Epithelial cell of esophagus (primary cell): ENCODE measurements around the gene LRRC8E.

Experiments
- DNase-seq: peaks from one replicate; pipeline ENCODE4 v3.0.0; 2010; ENCODE audit warnings: low read depth
- H3K4me3 ChIP-seq: 2 replicates; pipeline ENCODE4 v1.5.1; 2011; ENCODE audit warnings: mild to moderate bottlenecking, low read length, control low read depth
- TF ChIP-seq, protein P1 (sequence below): IDR thresholded peaks from 2 replicates; pipeline ENCODE4 v1.5.1; 2011; ENCODE audit warnings: low read depth, mild to moderate bottlenecking, low read length, control low read depth, inconsistent platforms; ENCODE audit not compliant: insufficient read depth; ENCODE audit errors: missing control alignments

LRRC8E gene

DNA sequence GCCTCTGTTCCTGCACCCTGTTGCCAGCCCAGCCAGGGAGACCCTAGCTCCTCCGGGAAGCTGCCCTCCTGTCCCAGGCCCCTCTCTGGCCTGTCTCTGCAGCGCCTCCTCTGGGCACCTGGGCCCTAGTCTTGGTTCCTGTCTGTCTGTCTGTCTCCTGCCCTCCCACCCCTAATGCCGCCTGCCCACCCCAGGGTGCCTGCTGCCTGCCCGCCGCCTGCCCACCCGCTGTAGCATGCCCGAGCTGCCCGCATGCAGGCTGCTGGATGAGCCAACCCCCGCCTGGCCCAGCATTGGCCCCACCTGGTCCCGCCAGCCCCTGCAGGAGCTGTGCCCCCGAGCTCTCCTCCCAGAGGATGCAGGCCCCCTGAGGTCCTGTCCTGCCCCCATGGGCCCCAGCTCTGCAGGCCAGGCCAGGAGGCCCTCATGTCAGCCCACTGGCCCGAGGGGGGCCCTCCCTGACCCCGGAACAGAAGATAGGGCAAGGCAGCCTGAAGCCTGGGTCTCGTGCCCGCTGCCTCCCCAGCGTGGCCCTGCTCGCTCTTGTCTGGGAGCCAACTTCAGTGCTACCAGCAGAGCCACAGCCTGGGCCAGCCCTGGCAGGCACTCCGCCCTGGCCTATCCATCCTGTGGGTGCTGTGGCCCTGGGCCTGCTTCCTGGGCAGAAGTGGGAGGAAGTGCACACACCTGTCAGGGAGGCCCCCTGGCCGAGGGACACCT is 20.6 kb downstream of the LRRC8E start:
- no peak overlapping the region for H3K4me3 ChIP-seq
- no peak for DNase-seq
- TF ChIP-seq, protein P1, sequence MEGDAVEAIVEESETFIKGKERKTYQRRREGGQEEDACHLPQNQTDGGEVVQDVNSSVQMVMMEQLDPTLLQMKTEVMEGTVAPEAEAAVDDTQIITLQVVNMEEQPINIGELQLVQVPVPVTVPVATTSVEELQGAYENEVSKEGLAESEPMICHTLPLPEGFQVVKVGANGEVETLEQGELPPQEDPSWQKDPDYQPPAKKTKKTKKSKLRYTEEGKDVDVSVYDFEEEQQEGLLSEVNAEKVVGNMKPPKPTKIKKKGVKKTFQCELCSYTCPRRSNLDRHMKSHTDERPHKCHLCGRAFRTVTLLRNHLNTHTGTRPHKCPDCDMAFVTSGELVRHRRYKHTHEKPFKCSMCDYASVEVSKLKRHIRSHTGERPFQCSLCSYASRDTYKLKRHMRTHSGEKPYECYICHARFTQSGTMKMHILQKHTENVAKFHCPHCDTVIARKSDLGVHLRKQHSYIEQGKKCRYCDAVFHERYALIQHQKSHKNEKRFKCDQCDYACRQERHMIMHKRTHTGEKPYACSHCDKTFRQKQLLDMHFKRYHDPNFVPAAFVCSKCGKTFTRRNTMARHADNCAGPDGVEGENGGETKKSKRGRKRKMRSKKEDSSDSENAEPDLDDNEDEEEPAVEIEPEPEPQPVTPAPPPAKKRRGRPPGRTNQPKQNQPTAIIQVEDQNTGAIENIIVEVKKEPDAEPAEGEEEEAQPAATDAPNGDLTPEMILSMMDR, result no peak

DNA sequence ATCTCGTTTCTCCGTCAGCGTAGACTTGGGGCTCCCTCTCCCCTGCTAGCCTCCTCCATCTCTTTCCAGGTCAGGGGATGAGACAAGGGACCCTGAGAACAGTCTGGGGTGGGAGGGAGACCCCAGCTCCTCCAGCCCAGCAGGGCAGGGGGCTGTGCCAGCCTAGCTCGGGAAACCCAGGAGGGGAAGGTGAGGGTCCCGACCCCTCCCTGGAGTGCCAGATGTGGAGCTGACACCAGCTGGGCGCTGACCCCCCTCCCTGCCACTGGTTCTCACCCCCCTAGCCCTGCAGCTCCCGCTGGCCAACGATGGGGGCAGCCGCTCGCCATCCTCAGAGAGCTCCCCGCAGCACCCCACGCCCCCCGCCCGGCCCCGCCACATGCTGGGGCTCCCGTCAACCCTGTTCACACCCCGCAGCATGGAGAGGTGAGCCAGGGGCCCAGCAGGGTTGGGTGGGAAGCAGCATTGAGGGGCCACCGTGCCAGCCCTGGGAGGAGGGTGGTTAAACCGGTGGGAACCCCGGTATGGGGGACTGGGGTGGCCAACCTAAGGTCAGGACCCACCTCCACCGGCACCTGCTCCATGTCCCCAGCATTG is 21.3 kb downstream of the LRRC8E start:
- DNase-seq, result no peak
- no peak overlapping the region for H3K4me3 ChIP-seq
- TF ChIP-seq, protein P1, result no peak

DNA sequence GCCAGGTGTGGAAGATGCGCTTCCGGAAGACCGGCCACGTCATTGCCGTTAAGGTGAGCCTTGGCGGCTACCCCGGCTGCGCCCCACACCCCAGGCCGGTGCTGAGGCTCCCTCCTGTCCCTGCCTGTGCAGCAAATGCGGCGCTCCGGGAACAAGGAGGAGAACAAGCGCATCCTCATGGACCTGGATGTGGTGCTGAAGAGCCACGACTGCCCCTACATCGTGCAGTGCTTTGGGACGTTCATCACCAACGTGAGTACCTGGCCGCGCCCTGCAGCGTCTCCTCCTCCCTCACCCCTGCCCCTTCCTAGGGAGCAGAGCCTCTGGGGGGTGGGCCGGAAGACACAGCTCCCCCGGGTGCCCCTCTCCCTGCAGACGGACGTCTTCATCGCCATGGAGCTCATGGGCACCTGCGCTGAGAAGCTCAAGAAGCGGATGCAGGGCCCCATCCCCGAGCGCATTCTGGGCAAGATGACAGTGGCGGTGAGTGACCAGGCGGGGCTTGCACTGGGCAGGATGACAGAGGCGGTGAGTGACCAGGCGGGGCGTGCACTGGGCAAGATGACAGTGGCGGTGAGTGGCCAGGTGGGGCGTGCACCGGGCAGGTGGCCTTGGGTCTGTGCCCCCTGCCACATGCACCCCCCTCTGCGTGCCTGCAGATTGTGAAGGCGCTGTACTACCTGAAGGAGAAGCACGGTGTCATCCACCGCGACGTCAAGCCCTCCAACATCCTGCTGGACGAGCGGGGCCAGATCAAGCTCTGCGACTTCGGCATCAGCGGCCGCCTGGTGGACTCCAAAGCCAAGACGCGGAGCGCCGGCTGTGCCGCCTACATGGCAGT is 22.2 kb downstream of the LRRC8E start:
- DNase-seq, result no peak
- no peak overlapping the region for H3K4me3 ChIP-seq
- TF ChIP-seq, protein P1, result no peak

DNA sequence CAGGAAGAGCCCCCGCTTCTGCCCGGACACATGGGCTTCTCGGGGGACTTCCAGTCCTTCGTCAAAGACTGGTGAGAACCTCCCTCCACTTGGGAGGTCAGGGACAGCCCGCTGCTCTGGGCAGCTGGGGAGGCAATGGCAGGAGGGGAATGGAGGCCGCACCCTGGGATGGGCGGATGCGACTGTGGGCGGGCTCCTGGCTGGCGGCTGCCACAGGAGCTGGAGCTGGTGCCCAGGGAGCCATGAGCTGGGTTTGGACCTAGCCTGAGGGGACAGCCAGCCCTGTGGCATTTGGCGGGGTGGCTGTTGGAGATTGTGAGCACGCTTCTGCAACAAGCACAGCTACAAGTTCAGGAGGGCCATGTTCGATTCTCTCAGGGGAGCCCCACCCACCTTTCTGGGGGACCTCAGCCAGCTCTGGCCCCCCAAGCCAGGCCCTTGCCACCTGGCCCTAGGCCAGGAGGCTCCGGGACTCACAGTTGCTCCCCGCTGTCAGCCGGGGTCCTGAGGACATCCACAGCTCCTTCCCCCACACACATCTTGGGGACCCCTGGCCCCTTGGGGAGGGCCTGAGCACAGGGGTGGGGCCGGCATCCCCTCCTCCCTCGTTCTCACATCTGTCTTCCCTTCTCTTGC is 23.3 kb downstream of the LRRC8E start:
- no peak overlapping the region for H3K4me3 ChIP-seq
- DNase-seq, result no peak
- TF ChIP-seq, protein P1, result no peak

DNA sequence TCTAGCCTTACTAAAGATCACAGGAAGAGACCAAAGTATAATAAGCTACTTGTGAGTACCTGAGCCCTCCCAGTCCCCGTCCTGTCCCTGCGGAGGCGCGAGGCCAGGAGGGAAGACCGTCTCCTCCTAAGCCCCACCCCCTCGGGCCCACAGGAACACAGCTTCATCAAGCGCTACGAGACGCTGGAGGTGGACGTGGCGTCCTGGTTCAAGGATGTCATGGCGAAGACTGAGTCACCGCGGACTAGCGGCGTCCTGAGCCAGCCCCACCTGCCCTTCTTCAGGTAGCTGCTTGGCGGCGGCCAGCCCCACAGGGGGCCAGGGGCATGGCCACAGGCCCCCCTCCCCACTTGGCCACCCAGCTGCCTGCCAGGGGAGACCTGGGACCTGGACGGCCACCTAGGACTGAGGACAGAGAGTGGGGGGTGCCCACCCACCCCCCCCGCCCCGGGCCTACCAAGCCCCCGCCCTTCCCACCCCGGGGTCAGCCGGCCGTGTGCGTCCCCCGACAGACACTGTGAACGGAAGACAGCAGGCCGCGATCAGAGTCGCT is 23.9 kb downstream of the LRRC8E start:
- no peak overlapping the region for H3K4me3 ChIP-seq
- no peak for DNase-seq
- TF ChIP-seq, protein P1, result no peak

DNA sequence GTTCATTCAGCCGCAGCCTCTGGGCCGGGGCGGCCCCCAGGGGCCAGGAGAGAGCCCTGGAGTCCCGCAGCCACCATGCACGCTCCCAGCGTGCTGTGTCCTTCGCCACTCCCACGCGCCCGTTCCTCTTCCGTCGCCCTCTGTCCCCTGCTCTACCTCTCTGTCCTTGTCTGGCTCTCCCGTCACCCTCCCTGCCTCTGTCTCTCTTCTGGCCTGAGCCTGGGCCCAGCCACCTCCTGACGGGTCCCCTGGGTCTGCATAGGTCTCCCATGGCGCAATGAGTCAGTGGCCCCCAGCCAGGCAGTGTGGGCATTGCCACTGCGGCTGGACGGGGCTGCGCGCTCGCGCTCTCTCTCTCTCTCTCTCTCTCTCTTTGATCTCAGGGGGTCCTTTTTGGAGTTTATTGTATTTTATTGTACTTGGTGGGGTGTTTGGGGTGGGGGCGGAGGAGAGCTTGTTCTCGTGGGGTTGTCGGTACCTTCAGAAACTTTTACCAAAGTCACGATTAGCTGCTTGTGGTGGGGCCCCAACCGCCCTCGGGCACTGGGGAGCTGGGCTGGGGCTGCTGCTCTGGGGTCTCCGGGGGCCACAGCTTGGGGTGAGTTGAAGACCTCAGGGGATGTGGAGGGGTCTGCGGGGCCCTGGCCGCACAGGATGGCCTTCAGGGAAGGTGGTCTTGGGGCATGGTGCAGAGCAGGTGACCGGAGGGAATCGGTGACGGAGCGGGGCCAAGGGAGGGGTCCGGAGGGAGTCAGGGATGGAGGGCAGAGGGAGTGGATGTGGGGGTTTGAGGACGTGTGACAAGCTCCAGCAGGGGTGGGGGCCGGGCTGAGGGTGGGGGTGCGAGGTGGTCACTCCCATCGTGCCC is 24.6 kb downstream of the LRRC8E start:
- no peak for DNase-seq
- TF ChIP-seq, protein P1, result no peak

More for the DNA sequence above, 24.6 kb downstream of the LRRC8E start:
- no peak overlapping the region for H3K4me3 ChIP-seq
